Activated CD4-positive, alpha-beta T cell treated with anti-CD3 and anti-CD28 coated beads for 1 hour (primary cell): Measurements from ENCODE around the gene DCTN1.
"Not testable (repeated sequence)": the region's sequence is repeated elsewhere in the genome, so short reads cannot be mapped to it uniquely, and the experiment has no call there.

Source experiments
- DNase-seq: peaks from one replicate; pipeline ENCODE4 v3.0.0-alpha.2; 2020

DCTN1 gene

DNA sequence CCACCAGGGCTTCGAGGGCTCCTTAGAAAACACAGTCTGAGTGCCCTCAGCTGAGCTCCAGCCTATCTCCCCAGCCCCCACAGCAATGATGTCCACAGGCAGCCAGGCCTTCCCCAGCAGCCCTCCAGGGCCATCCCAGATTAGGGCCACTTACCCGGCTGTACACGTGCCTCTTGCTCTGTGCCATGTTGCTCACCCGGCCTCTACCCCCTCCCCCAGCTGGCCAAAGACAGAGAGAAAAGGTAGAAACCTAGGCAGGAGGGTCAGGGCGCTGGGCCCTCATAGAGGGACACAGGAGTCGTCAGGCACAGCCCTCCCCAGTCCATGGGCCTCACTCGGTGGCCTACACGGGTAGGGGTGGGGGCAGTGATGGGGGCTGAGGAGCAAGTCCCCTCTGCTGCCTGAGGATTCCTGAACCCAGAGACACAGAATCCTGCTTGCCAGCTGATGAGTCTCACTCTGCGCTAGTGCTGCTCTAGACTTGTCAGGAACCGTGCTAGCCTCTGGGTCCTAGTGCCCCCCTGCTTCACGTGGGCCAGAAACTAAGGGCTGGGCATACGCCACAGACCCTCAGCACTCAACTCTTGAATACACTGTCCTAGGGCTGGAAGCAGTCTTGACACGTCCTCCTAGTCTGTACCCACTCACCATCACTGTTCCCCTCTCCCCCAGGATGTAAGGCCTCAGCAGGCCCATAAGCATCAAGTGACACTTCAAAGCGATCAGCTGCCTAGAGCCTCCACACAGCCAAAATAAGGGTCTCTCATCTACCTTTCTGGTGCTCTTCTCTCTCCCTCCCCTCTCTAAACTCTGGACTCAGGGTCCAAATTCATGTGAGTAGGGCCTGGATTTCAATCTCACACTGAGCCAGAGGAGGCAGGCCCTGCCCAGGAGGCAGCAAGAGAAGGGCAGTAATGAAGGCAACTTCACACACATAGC lies at the start of gene DCTN1:
Gene DCTN1, minus strand, starts transcription at position 461 of the 939 bp plus-strand sequence. Its CDS starts 274 bp downstream, at position 187.
- DNase-seq, result no peak

DNA sequence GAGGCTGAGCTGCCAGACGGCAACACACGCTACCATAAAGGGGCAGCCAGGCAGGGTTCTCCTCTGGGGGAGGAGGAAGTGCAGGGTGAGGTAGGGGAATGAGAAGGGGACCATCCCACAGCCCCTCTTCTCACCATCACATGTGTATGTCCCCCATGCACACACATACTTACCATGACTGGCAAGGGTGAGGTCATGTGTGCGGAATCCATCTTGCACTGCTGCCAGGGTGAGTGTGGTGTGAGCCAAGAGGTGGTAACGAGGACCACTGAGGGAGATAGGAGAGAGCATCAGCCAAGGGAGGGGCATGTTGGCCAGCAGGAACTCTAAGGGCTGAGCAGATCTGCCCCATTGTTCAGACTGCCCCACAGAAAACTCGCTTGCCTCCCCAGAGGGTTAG lies 48.6 kb upstream of the DCTN1 start:
- DNase-seq, result no peak

DNA sequence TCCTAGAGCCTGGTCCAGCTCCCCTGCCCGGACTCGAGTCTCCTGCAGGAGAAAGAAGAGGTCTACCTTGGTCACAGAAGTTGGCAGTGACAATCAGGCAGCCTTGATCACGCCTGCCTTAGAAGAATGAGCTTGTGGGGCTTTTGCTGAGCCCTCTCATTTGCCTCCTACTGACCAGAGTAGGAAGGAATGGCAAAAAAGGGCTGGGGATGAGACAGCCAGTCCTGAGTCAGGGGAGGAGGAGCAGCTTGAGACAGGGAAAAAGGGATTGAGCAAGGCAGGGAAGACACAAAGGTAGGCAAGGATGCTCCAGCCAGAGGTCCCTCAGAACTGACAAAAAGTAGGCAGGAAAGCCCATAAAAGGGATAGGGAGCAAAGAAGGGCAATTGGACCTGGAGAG lies 47.4 kb upstream of the DCTN1 start:
- DNase-seq, result no peak

DNA sequence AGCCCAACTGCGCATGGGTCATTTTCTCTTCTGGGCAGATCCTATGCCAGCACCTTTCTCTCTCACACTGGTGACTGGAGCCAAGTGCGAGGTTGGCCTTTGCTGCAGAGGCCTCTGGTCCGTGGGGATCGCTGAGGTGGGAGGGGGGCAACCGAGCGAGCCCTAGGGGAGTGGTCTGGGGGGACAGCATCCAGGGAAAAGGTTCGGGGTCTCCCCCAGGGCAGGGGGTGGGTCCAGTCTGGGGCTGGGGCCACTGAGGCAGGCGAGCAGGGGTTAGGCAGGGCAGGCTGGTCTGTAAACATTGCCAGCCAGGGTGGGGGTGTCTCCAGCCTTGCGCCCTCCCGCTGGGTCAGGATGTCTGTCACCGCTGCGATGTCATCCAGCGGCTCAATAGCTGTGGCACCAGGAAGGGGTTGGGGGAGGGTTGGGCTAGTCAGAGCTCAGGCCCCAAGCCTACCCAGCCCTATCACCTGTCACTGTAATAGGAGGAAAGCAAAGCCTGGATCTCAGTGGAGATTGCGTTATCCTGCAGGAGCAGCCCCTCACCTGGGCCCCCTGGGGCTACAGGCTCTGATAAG lies 46.2 kb upstream of the DCTN1 start:
- DNase-seq, result no peak

DNA sequence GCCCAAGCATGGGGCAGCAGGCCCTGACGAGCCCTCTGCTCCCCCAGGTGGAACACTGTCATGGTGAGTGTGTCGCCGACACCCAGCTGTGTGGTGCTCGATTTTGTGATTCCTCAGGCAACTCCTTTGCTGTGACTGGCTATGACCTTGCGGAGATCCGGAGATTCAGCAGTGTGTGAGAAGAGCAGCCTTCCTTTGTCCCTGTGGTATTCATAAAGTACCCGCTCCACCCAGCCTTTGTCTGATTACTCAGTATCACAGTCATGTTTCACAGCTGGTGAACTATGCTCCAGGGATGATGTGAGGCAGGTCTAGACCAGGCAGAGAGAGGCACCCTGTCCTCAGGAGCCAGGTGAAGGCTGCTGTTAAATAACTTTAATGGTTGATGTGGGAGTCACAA lies 45.4 kb upstream of the DCTN1 start:
- no peak for DNase-seq

DNA sequence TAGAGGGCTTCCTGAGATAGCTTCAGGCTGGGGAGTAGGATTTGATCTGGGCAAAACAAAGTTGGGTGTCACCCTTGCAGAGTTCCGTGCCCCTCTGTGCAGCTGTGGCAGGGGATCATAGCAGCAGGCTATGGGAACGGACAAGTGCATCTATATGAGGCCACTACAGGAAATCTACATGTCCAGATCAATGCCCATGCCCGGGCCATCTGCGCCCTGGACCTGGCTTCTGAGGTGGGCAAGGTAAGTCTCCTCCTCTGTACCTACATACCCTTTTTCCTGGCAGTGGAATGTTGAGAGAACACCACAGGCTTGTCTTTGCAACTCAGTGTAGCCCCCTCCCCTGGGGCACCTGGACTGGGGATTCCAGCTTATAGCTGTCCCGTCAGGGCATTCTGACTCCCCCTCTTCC lies 44.9 kb upstream of the DCTN1 start:
- DNase-seq, result no peak

DNA sequence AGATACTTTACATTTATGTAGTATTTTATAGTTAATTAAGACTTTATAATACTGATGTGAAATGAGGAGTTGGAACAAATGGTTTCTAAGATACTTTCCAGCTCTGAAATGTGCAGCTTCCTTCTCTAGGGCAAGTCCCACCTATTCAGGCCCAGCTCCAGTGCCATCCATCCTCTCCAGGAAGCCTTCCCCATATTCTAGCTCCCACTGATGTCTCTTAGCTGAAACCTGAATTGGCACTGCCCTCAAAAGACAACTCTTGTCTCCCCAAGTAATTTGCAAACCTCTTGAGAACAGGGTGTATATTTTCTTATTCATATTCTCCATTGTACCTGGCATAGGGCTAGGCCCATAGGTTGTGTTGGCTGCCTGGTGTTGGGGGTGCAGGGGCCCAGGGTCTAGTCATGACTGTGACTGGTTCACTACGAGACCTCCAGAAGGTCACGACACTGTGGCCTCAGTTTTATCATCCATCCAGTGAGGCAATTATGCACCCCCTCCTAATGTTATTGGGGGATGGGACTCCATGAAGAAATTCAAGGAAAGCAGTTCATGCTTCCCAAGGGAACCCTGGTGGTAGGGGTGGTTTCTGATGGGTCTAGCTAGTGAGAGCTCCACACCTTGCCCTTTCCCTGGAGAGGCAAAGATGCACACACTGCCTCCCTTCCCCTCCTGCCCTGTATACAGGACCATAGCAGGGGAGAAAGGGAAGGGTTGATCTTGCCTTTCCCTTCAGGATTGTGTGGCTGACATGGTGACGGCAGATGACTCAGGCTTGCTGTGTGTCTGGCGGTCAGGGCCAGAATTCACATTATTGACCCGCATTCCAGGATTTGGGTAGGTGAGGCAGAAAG lies 44.3 kb upstream of the DCTN1 start:
- DNase-seq, result no peak

DNA sequence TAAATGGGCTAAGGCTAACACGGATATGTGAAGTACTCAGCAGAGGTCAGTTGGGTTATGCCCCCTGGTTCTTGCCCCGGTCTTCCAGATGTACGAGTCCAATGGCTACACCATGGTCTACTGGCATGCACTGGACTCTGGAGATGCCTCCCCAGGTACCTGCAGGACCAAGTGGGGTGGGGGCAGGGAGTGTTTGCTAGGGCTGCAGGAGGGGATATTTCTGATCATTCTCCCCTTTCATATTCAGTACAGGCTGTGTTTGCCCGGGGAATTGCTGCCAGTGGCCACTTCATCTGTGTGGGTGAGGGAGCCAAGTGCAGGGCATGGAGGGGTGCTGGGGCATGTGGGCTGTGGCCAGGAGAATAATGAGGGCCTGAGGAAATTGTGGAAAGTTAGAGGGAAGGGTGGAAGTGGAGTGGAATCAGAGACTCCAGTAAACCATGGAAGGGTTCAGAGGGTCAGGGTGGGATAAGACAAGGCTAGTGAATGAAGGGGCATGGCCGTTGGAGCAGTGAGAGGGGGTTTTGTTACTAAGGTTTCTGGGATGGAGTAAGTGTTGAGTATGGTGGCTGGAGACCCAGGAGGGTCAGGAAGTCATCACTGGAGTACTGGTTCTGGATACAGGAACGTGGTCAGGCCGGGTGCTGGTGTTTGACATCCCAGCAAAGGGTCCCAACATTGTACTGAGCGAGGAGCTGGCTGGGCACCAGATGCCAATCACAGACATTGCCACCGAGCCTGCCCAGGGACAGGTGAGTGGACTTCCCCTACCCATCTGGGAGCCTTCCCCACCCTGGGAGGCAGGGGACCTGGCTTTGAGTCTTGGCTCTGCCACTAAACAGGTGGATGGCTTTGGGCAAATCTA lies 43.4 kb upstream of the DCTN1 start:
- no peak for DNase-seq

DNA sequence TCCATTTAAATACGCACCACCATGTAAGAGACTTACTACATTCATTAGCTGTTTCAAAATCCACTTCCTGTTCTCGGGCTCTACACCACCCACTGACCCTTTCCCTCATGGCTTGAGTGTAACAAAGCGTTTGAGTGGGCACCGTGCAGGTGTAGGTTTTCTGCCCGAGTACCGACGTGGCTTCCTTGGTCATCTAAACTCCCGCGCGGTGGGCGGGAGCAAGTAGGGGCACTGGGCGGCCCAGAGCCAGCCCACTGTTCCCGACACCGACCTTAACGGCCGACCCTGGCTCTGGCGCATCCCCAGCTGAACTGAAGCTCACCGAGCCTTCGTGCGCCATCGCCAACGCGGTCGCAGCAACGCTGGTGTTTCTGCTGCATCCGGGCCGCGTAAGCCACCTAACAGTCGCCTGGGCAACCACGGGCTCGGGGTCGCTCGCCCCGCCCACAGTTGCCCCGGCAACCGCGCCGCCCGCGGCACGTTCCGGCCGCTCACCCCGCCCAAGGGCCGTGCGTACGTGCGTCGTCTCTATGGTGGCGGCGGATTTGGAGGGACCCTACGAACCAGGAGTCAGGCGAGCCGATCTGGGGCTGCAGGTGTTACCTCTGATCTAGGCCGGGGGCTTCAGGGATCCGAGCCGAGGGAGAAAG lies 41.2 kb upstream of the DCTN1 start, which contains the start of the genes C2orf81 and WDR54:
Gene C2orf81, minus strand, starts transcription at position 399 of the 650 bp plus-strand sequence. Its CDS starts 59 bp downstream, at position 340.
Gene WDR54, plus strand, starts transcription at position 510 of the 650 bp plus-strand sequence. CDS start 424 bp downstream, outside the sequence.
- peak; percentile 89 for DNase-seq

DNA sequence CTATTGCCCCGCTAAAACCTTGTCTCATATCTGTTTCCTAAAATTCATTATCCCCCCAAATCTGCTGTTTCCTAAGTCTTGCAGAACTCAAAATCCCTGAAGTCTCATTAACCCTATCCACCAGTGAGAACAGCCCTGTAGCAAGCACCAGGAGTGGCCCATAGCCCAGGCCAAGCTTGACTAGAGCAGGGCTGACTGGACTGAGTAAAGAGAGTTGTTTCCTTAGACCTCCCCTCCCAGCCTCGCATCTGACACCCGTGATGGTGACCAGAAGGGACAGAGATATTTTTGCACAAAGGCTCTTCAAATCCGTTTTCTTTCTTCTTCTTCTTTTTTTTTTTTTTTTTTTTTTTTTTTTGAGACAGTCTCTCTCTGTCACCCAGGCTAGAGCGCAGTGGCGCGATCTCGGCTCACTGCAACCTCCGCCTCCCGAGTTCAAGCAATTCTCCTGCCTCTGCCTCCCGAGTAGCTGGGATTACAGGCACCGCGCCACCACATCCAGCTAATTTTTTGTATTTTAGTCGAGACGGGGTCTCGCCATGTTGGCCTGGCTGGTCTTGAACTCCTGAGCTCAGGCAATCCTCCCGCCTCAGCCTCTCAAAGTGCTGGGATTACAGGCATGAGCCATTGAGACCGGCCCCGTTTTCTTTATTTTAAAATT lies 40.5 kb upstream of the DCTN1 start:
- DNase-seq, result not testable (repeated sequence)

DNA sequence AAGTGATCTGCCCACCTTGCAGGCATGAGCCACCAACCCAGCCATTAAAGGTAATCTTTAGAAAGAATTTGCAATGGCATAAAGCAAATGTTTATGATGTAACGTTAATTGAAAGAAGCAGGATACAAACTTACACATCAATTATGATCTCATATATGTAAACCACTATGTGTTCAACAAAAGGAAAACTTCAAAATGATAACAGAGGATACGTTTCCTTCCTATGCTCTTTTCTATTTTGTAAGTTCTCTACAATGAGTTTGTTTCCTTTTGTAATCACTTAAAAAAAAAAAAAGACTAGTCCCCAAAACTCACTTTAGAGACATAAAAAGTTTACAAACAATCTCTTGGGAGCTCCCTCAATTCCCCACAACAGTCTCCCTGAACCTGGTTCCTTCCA lies 39.9 kb upstream of the DCTN1 start:
- no peak for DNase-seq

DNA sequence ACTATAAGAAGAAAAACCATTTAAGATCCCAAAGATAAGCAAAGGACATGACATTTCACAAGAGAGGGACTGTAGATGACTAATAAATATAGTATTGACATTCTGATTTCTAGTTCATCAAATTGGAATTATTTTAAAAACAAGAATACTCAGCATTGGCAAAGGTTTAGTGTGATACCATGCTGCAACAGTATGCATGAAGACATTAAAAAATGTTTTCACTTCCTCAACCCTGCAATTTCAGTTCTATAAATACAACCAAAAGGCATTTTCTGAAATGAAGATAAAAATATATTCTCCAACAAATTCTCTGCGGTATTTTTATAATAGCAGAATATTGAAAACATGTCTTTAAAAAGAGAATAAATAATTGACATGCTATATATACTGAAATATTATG lies 39.2 kb upstream of the DCTN1 start:
- no peak for DNase-seq

DNA sequence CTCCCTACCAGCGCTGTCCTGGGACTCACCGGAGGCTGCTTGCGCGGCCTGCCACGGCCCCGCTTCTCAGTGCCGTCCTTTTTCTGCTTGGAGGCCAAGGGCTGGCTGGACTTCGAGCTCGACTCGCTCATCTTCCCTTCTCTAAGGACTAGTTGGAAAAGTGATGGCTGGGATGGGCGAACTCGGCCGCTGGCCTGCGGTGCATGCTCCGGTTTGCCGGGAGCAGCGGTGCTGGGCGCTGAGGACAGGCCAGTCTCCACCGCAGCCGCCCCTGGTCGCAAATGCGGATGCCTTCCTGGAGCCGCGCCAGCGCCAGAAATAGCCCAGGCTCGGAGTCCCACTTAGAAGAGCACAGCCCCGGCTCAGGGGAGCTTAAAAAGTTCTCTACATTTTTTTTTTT lies 38.2 kb upstream of the DCTN1 start:
- no peak for DNase-seq

DNA sequence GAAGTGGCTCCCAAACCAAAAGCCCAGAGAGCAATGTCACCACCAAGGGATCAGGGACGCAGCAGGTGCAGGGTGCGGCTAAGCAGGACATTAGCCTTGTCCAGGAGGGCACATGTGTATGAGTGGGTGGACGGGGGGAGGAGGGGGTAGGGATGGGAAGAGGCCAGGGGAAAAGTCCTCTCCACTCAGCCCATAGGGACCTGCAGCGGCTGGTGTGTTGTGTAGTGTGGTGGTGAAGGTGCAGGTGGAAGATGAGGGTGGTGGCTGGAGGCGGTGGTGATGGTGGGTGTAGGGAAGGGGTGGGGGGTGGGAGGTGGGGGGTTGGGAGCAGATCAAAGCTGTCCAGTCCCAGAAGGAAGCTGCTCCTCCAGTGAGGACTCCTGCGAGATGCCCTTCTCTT lies 37.7 kb upstream of the DCTN1 start:
- DNase-seq, result no peak

DNA sequence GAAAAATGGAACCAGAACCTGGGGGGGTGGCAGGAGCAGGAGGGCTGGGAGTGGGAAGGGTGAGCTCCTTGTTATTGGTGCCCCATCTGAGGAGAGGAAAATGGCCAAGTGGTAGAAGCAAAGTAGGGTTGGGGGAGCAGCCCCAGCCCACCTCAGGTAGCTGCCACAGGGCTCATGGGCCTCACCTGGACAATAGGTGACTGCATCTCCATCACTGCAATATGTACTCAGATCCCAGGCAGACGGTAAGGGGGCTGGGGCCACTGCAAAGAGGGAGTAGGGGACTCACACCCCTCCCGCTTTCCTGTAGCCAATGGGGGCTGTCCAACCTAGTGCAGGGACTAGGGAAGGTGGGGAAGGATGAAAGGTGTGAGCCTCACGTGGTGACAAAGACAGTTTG lies 37.1 kb upstream of the DCTN1 start:
- no peak for DNase-seq

DNA sequence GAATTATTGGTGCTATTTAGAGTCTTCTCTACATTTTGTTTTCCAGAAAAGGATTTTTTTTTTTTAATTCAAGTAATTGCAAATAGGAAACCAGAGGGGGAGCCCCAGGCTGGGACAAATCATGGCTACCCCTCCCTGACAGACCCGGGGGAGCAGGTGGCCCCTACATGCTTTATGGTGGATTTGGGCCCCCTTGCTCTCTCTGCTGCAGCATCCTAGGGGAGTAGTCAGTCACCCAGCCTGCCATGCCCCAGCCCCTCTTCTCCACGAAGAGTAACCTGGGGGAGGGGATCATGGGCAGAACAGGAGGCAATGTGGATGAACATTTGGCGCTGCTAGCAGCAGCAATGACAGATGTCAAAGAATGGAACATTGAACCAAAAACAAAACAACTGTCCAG lies 36.7 kb upstream of the DCTN1 start:
- no peak for DNase-seq

DNA sequence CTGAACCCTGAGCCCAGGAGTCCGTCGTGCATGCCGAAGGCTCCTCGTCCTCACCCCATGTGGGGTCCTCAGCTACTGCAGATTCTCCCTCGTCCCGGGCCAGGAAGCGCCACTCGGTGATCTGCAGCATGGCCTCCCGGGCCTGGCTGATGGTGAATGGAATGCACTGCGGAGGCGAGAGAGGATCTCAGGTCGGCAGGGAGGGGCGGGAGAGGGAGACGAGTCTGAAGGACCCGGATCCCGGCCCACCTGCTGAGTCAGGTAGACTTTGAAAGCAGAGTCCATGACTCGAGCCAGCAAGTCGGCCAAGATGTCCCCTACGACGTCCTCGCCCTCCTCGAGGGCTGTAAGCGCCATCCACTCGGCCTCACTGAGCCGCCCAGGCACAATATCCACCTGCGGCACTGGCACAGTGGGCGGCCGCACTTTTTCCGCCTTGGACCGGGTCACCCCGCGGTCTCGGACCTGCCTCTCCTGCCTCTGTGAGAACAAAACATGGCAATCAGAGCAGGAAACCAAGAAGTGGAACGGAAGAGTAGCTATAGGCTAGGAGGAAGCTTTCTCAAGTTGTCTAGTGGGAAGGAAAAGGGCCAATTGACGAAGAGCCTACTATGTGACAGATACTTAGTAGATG lies 35.8 kb upstream of the DCTN1 start:
- DNase-seq, result no peak

DNA sequence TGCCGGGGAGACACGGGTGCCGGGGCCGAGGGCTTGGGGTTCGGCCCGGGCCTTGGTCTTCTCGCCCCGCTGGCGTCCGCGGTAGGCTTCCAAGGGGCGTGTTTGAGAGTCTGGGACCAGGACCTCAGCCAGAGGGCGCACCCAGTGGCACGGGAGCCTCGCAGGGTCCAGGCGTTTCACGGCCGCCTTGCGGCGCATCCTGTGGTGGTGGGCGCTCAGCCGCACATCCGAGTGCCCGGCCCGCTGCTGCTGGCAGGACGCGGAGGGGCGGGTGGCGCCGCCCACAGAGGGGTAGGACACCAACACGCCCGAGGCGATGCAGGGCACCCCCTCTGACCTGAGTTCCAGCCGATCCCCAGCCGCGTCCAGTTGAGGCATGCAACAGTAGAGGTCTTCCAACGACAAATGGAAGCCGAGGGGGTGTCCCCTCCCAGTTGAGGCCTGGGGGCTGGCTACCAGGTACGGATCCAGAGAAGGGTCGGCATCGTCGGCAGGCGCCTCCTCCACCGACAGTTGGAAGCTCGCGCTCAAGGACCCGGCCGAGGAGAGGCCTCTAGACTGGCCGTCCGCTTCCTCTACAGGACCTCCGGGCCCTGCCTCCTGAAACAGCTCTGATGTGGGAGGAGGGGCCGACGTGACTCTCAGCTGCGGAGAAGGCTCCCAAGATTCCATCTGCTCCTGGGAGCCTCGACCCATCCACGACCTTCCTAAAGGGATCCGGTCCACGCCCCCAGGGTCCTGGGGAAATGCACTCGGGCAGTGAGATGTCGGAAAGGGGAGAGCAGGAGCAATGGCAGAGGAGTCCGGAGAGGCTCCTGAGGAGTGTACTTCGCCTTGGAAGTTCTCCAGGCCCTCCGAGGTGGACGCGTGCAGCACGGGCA lies 35.0 kb upstream of the DCTN1 start:
- no peak for DNase-seq

DNA sequence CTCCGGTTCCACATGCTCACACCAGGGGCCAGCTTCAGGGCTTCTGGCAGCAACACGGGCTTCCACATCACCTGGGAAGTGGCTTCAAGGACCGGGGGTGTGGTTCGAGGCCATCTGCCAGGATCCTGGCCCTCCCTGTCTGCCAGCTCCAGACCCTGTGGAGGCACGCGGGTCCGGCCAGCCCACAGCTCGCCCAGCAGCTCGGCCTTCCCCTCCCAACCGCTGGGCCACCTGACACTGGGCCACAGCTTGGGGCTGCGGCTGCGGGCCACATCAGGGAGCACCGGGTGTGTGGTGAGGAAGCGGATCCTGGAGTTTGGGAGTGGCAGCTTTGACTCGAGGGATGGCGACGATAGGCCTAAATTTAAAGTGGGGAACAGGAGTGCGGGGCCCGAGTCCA lies 34.3 kb upstream of the DCTN1 start:
- DNase-seq, result no peak
